Neural progenitor cell (in vitro differentiated cells): Measurements from ENCODE around the gene LRP5. TPM values are rescaled to one million over a fixed set of nuclear protein-coding genes. Genes with fewer than 3 reads are reported as not detected.

Experiments used
- DNase-seq: peaks from one replicate; pipeline ENCODE4 v3.0.0-alpha.2; 2016; ENCODE audit warnings: low spot score
- H2AFZ ChIP-seq: fragments of 200-600 bp; sonication (generic); replicated peaks from 2 replicates; pipeline ENCODE4 v1.6.1; 2016; ENCODE audit warnings: antibody characterized with exemption
- H3F3A ChIP-seq: fragments of 200-600 bp; sonication (generic); 2 replicates; pipeline ENCODE4 v1.6.1; 2016; ENCODE audit warnings: antibody characterized with exemption, low read depth
- H3K27ac ChIP-seq: fragments of 200-600 bp; sonication (generic); 2 replicates; pipeline ENCODE4 v1.5.1; 2016; ENCODE audit warnings: mild to moderate bottlenecking
- H3K27me3 ChIP-seq: fragments of 200-600 bp; sonication (generic); 2 replicates; pipeline ENCODE4 v1.6.1; 2016; ENCODE audit warnings: mild to moderate bottlenecking, moderate library complexity
- H3K36me3 ChIP-seq: fragments of 200-600 bp; sonication (generic); 2 replicates; pipeline ENCODE4 v1.5.1; 2016
- H3K4me1 ChIP-seq: fragments of 200-600 bp; sonication (generic); 2 replicates; pipeline ENCODE4 v1.6.1; 2016; ENCODE audit warnings: mixed run types
- H3K4me2 ChIP-seq: fragments of 200-600 bp; sonication (generic); 2 replicates; pipeline ENCODE4 v1.6.1; 2016
- H3K4me3 ChIP-seq: fragments of 200-600 bp; sonication (generic); 2 replicates; pipeline ENCODE4 v1.5.1; 2016
- H3K79me2 ChIP-seq: fragments of 200-600 bp; sonication (generic); 2 replicates; pipeline ENCODE4 v1.6.1; 2016; ENCODE audit warnings: low read depth
- H3K9ac ChIP-seq: fragments of 200-600 bp; sonication (generic); 2 replicates; pipeline ENCODE4 v1.6.1; 2016
- H3K9me3 ChIP-seq: fragments of 200-600 bp; sonication (generic); 2 replicates; pipeline ENCODE4 v1.5.1; 2016; ENCODE audit warnings: low read depth
- H4K20me1 ChIP-seq: fragments of 200-600 bp; sonication (generic); 2 replicates; pipeline ENCODE4 v1.6.1; 2016; ENCODE audit warnings: low read depth
- H3K27ac Mint-ChIP-seq: 3 replicates; pipeline ENCODE4 v1.8.0; 2021; ENCODE audit warnings: mixed read lengths
- H3K27me3 Mint-ChIP-seq: 2 replicates; pipeline ENCODE4 v1.8.0; 2022; ENCODE audit warnings: low read depth, mild to moderate bottlenecking, inconsistent platforms, moderate library complexity, mixed read lengths; ENCODE audit not compliant: insufficient read depth
- H3K36me3 Mint-ChIP-seq: 3 replicates; pipeline ENCODE4 v1.8.0; 2021; ENCODE audit warnings: mixed read lengths
- H3K4me1 Mint-ChIP-seq: 3 replicates; pipeline ENCODE4 v1.8.0; 2021; ENCODE audit warnings: mixed read lengths
- H3K4me3 Mint-ChIP-seq: 3 replicates; pipeline ENCODE4 v1.8.0; 2021; ENCODE audit warnings: mild to moderate bottlenecking, moderate library complexity, mixed read lengths
- H3K9me3 Mint-ChIP-seq: 3 replicates; pipeline ENCODE4 v1.8.0; 2020; ENCODE audit warnings: mixed read lengths
- EZH2 ChIP-seq: fragments of 200-600 bp; sonication (generic); IDR thresholded peaks from 2 replicates; pipeline ENCODE4 v1.6.1; 2017; ENCODE audit warnings: antibody characterized with exemption, mild to moderate bottlenecking, moderate library complexity
- EZH2phosphoT487 ChIP-seq: fragments of 200-600 bp; sonication (generic); IDR thresholded peaks from 2 replicates; pipeline ENCODE4 v1.6.1; 2017; ENCODE audit warnings: antibody characterized with exemption
- total RNA-seq: library from RNA; depleted of rRNA; stranded (reverse); fragments of >200 nt; gene quantifications from 2 replicates; pipeline ENCODE4 v1.2.3, GENCODE V29; 2015; ENCODE audit warnings: low replicate concordance
- TF ChIP-seq, protein P1 (sequence below): fragments of 200-600 bp; sonication (generic); IDR thresholded peaks from 2 replicates; pipeline ENCODE4 v1.5.1; 2017; ENCODE audit warnings: antibody characterized with exemption, mild to moderate bottlenecking

The LRP5 gene
- total RNA-seq, 1 donor from 2014 or later = 7.3 TPM

DNA sequence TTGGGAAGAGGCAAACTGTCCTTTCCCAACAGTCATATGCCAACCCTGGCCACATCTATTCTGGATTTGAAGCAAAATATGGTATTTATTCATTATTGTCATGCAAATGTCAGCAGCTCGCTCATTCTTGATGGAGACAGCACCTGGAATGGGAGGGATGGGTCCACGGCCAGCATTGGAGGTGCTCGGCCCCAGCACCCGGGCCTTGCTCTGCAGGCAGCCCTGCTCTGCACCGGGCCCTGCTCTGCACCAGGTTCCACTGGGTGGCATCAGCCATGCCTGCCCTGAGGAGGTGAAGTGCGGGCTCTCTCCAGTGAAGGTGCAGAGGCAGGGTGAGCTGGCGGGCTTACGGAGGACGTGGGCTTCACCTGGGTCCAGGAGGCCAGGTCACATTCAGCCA, 19.8 kb downstream of the LRP5 start:
- no peak overlapping the region for H3K27ac Mint-ChIP-seq
- Histone ChIP-seq H3K27ac (no peak overlapping the region), H3K4me1 (peaks cover 49% of the 10 kb centered on the region), H3F3A (peaks cover 20% of the 10 kb centered on the region), H3K4me2 (peak overlapping the region; percentile 60), H3K36me3 (no peaks in the 10 kb centered on the region), H2AFZ (no peak overlapping the region), H3K79me2 (peaks cover 40% of the 10 kb centered on the region), H4K20me1 (peaks cover 8% of the 10 kb centered on the region), H3K27me3 (no peaks in the 10 kb centered on the region), H3K4me3 (no peak overlapping the region), H3K9ac (no peak overlapping the region), H3K9me3 (no peaks in the 10 kb centered on the region)
- no peak overlapping the region for H3K4me3 Mint-ChIP-seq
- H3K27me3 Mint-ChIP-seq = peaks cover 2% of the 10 kb centered on the region
- DNase-seq = no peak
- no peaks in the 10 kb centered on the region for H3K9me3 Mint-ChIP-seq
- peaks cover 4% of the 10 kb centered on the region for H3K36me3 Mint-ChIP-seq
- peaks cover 48% of the 10 kb centered on the region for H3K4me1 Mint-ChIP-seq
- no peak for TF ChIP-seq EZH2phosphoT487
- TF ChIP-seq, protein P1, sequence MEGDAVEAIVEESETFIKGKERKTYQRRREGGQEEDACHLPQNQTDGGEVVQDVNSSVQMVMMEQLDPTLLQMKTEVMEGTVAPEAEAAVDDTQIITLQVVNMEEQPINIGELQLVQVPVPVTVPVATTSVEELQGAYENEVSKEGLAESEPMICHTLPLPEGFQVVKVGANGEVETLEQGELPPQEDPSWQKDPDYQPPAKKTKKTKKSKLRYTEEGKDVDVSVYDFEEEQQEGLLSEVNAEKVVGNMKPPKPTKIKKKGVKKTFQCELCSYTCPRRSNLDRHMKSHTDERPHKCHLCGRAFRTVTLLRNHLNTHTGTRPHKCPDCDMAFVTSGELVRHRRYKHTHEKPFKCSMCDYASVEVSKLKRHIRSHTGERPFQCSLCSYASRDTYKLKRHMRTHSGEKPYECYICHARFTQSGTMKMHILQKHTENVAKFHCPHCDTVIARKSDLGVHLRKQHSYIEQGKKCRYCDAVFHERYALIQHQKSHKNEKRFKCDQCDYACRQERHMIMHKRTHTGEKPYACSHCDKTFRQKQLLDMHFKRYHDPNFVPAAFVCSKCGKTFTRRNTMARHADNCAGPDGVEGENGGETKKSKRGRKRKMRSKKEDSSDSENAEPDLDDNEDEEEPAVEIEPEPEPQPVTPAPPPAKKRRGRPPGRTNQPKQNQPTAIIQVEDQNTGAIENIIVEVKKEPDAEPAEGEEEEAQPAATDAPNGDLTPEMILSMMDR = no peak
- TF ChIP-seq EZH2 = no peak

DNA sequence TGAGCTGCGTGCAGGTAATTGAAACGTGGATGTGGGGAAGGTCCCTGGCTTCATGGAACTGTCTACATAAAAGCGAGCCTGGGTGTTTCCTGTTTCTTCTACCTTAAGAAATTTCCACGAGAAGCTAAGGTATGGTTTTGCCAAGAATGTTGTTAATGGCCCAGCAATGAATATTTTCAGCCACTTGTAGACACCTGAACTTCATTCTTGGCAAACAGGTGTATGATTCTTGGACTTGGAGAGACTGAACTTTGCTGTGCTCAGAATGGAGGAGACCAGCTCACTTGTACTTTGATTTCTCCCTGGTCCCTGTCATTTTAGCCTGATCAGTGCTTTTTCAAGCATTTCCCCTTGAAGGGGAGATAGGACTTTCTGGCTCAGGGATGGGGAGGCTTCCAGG, 20.8 kb downstream of the LRP5 start:
- H3K27ac Mint-ChIP-seq = no peak overlapping the region
- H3K4me1 Mint-ChIP-seq = peaks cover 41% of the 10 kb centered on the region
- TF ChIP-seq, protein P1 = no peak
- TF ChIP-seq EZH2 = no peak
- no peak for TF ChIP-seq EZH2phosphoT487

DNA sequence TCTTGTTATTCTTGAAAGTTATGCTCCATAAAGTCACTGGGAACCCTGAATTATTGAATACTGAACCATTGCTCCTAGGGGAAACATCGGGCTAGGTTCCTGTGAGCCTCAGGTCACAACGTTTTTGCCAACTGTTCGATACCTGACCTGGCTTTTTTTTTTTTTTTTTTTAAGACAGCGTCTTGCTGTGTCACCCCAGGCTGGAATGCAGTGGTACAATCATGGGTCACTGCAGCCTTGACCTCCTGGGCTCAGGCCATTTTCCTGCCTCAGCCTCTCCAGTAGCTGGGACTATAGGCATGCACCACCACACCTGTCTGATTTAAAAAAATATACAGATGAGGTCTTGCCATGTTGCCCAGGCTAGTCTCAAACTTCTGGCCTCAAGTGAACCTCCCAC, 22.5 kb downstream of the LRP5 start:
- Histone ChIP-seq H3K27ac (no peak overlapping the region), H3K9me3 (no peaks in the 10 kb centered on the region), H3K36me3 (no peaks in the 10 kb centered on the region), H3K4me2 (no peak overlapping the region), H3K4me1 (peaks cover 24% of the 10 kb centered on the region), H3K27me3 (no peaks in the 10 kb centered on the region), H4K20me1 (peaks cover 8% of the 10 kb centered on the region), H3K9ac (no peak overlapping the region), H2AFZ (no peak overlapping the region), H3K79me2 (peaks cover 28% of the 10 kb centered on the region), H3K4me3 (no peak overlapping the region), H3F3A (peaks cover 7% of the 10 kb centered on the region)
- Mint-ChIP-seq H3K27ac (no peak overlapping the region), H3K4me3 (no peak overlapping the region), H3K36me3 (peaks cover 4% of the 10 kb centered on the region), H3K27me3 (peaks cover 4% of the 10 kb centered on the region), H3K9me3 (no peaks in the 10 kb centered on the region), H3K4me1 (peaks cover 31% of the 10 kb centered on the region)
- no peak for DNase-seq
- no peak for TF ChIP-seq EZH2
- TF ChIP-seq, protein P1 = no peak
- no peak for TF ChIP-seq EZH2phosphoT487

More for the DNA sequence above, 20.8 kb downstream of the LRP5 start:
- Mint-ChIP-seq H3K4me3 (no peak overlapping the region), H3K36me3 (peaks cover 4% of the 10 kb centered on the region), H3K9me3 (no peaks in the 10 kb centered on the region), H3K27me3 (peaks cover 3% of the 10 kb centered on the region)
- Histone ChIP-seq H4K20me1 (peaks cover 8% of the 10 kb centered on the region), H3K9me3 (no peaks in the 10 kb centered on the region), H3K4me2 (no peak overlapping the region), H3K36me3 (no peaks in the 10 kb centered on the region), H3K9ac (no peak overlapping the region), H2AFZ (no peak overlapping the region), H3K27me3 (no peaks in the 10 kb centered on the region), H3K4me1 (peaks cover 40% of the 10 kb centered on the region), H3F3A (peaks cover 15% of the 10 kb centered on the region), H3K79me2 (peaks cover 32% of the 10 kb centered on the region), H3K27ac (no peak overlapping the region), H3K4me3 (no peak overlapping the region)
- no peak for DNase-seq
